Loucy (cell line): ENCODE data around the gene TRIM13.
A peak's percentile ranks its signal among the peaks of the same experiment; 100 is the strongest.
"Not testable (repeated sequence)": the region's sequence is repeated elsewhere in the genome, so short reads cannot be mapped to it uniquely, and the experiment has no call there.

ENCODE experiments used
- H2AFZ ChIP-seq: fragments of 200-600 bp; sonication (generic); 2 replicates; pipeline ENCODE4 v1.6.0; 2016; ENCODE audit warnings: antibody characterized with exemption, mild to moderate bottlenecking, low read length, moderate library complexity
- H3F3A ChIP-seq: fragments of 200-600 bp; 2 replicates; pipeline ENCODE4 v1.6.0; 2016; ENCODE audit warnings: antibody characterized with exemption, low read depth, mild to moderate bottlenecking
- H3K27me3 ChIP-seq: fragments of 200-600 bp; sonication (generic); 2 replicates; pipeline ENCODE4 v1.6.1; 2014; ENCODE audit warnings: low read length, mild to moderate bottlenecking; ENCODE audit not compliant: insufficient read depth, poor library complexity, severe bottlenecking
- H3K36me3 ChIP-seq: fragments of 200-600 bp; sonication (generic); 2 replicates; pipeline ENCODE4 v1.6.1; 2016; ENCODE audit warnings: low read length; ENCODE audit not compliant: insufficient read depth
- H3K4me1 ChIP-seq: fragments of 200-600 bp; sonication (generic); 2 replicates; pipeline ENCODE4 v1.5.1; 2014; ENCODE audit warnings: low read length, mild to moderate bottlenecking; ENCODE audit not compliant: insufficient read depth, poor library complexity, severe bottlenecking
- H3K4me2 ChIP-seq: fragments of 200-600 bp; sonication (generic); 2 replicates; pipeline ENCODE4 v1.6.0; 2014; ENCODE audit warnings: antibody characterized with exemption, low read length, low read depth, mild to moderate bottlenecking; ENCODE audit not compliant: poor library complexity, severe bottlenecking
- H3K4me3 ChIP-seq: fragments of 200-600 bp; sonication (generic); 2 replicates; pipeline ENCODE4 v1.5.1; 2014; ENCODE audit warnings: low read length, mild to moderate bottlenecking, mixed read lengths; ENCODE audit not compliant: poor library complexity, severe bottlenecking
- H3K79me2 ChIP-seq: fragments of 200-600 bp; sonication (generic); 2 replicates; pipeline ENCODE4 v1.6.1; 2014; ENCODE audit warnings: low read length; ENCODE audit not compliant: insufficient read depth
- H3K9ac ChIP-seq: fragments of 200-600 bp; sonication (generic); 2 replicates; pipeline ENCODE4 v1.6.0; 2014; ENCODE audit warnings: mild to moderate bottlenecking, low read depth, low read length, moderate library complexity; ENCODE audit not compliant: poor library complexity, severe bottlenecking
- H3K9me2 ChIP-seq: fragments of 200-600 bp; sonication (generic); replicated peaks from 2 replicates; pipeline ENCODE4 v1.6.1; 2016; ENCODE audit warnings: low read depth, low read length, mixed read lengths
- H3K9me3 ChIP-seq: fragments of 200-600 bp; sonication (generic); 2 replicates; pipeline ENCODE4 v1.6.1; 2014; ENCODE audit warnings: mild to moderate bottlenecking, antibody characterized with exemption, low read length, low read depth; ENCODE audit not compliant: insufficient read depth
- H4K20me1 ChIP-seq: fragments of 200-600 bp; sonication (generic); 2 replicates; pipeline ENCODE4 v1.6.0; 2014; ENCODE audit warnings: antibody characterized with exemption, low read length, mild to moderate bottlenecking; ENCODE audit not compliant: insufficient read depth, poor library complexity, severe bottlenecking
- CTCF ChIP-seq: fragments of 200-600 bp; sonication (generic); conservative IDR thresholded peaks from 2 replicates; pipeline ENCODE4 v1.5.1; 2014; ENCODE audit warnings: mild to moderate bottlenecking, antibody characterized with exemption, low read length
- EZH2phosphoT487 ChIP-seq: fragments of 200-600 bp; IDR thresholded peaks from 2 replicates; pipeline ENCODE4 v1.6.1; 2018; ENCODE audit warnings: antibody characterized with exemption, mild to moderate bottlenecking, moderate library complexity, borderline replicate concordance

Gene TRIM13

DNA sequence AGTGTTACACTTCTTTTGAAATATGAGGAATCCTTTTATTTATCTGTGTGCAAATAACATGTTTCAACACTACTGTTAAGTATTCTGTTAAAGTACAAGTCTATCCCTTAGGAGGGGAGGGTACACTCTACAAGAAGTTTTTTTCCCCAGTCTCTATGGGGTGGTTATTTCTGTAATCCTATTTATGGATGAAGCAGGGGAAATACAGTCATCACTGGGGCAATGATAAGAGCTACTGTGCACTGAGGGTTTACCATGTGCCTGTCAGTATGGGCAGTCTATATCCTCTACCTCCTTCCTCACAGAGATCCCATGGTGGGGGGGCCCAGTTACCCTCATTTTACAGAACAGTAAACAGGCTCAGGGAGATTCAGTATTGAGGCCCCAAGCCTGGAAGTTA, 16.6 kb upstream of the TRIM13 start:
- Histone ChIP-seq H3K4me2 (no peak overlapping the region), H4K20me1 (no peaks in the 10 kb centered on the region), H3F3A (no peaks in the 10 kb centered on the region), H2AFZ (0 out of 2 replicates have a peak overlapping the region, but pooled peaks have one; percentile 40), H3K36me3 (no peaks in the 10 kb centered on the region), H3K9me2 (no peaks in the 10 kb centered on the region), H3K79me2 (no peaks in the 10 kb centered on the region), H3K9me3 (no peaks in the 10 kb centered on the region), H3K27me3 (no peaks in the 10 kb centered on the region), H3K9ac (no peak overlapping the region), H3K4me1 (peaks cover 9% of the 10 kb centered on the region), H3K4me3 (no peak overlapping the region)
- no peak for TF ChIP-seq CTCF
- no peak for TF ChIP-seq EZH2phosphoT487

- no peaks in the 10 kb centered on the region for H3K27me3 ChIP-seq
- H3K79me2 ChIP-seq, result no peaks in the 10 kb centered on the region
- no peaks in the 10 kb centered on the region for H3F3A ChIP-seq
- no peak overlapping the region for H3K4me3 ChIP-seq
- no peaks in the 10 kb centered on the region for H3K9me3 ChIP-seq
- no peaks in the 10 kb centered on the region for H3K9me2 ChIP-seq
- no peak overlapping the region for H3K9ac ChIP-seq
- TF ChIP-seq CTCF (no peak), EZH2phosphoT487 (no peak)
- H4K20me1 ChIP-seq, result no peaks in the 10 kb centered on the region
- H3K36me3 ChIP-seq, result no peaks in the 10 kb centered on the region
- no peak overlapping the region for H3K4me2 ChIP-seq
- H3K4me1 ChIP-seq, result peaks cover 5% of the 10 kb centered on the region
- no peak overlapping the region for H2AFZ ChIP-seq
Measured at GRCh38 chr13:49985129-49985528, 11.7 kb upstream of the TRIM13 start.

DNA sequence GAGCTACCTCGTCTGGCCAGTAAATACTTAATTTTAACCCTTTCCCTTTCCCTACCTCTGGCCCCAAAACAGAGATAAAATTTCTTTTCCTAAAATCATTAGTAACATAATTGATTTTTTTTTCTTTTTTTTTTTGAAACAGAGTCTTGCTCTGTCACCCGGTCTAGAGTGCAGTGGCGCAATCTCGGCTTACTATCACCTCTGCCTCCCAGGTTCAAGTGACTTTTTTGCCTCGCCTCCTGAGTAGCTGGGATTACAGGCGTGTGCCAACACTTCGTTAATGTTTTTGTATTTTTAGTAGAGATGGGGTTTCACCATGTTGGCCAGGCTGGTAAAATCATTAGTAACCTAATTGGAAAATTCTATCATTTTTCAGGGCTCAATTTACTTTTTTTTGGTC, 10.4 kb upstream of the TRIM13 start:
- Histone ChIP-seq H3K36me3 (no peaks in the 10 kb centered on the region), H3K4me3 (no peak overlapping the region), H3K9me2 (no peaks in the 10 kb centered on the region), H3K4me1 (no peaks in the 10 kb centered on the region), H3F3A (no peaks in the 10 kb centered on the region), H3K9me3 (no peaks in the 10 kb centered on the region), H3K9ac (no peak overlapping the region), H3K79me2 (no peaks in the 10 kb centered on the region), H3K4me2 (no peak overlapping the region), H4K20me1 (no peaks in the 10 kb centered on the region), H3K27me3 (no peaks in the 10 kb centered on the region), H2AFZ (no peak overlapping the region)
- TF ChIP-seq CTCF (no peak), EZH2phosphoT487 (no peak)

- not testable (repeated sequence) for H3K4me1 ChIP-seq, H3K79me2 ChIP-seq, H3K9ac ChIP-seq, H3K27me3 ChIP-seq, H3K9me3 ChIP-seq, H3K36me3 ChIP-seq, H3K4me2 ChIP-seq, H2AFZ ChIP-seq, H3F3A ChIP-seq, H3K4me3 ChIP-seq, H4K20me1 ChIP-seq, H3K9me2 ChIP-seq
Measured at GRCh38 chr13:49990612-49991011, 6.2 kb upstream of the TRIM13 start.
